ENCODE data around the gene PLEK. TPM values are rescaled to one million over a fixed set of nuclear protein-coding genes. Genes with fewer than 3 reads are reported as not detected.

PLEK gene
- total RNA-seq, 1 experiment from 2014 or later, result not detected

DNA sequence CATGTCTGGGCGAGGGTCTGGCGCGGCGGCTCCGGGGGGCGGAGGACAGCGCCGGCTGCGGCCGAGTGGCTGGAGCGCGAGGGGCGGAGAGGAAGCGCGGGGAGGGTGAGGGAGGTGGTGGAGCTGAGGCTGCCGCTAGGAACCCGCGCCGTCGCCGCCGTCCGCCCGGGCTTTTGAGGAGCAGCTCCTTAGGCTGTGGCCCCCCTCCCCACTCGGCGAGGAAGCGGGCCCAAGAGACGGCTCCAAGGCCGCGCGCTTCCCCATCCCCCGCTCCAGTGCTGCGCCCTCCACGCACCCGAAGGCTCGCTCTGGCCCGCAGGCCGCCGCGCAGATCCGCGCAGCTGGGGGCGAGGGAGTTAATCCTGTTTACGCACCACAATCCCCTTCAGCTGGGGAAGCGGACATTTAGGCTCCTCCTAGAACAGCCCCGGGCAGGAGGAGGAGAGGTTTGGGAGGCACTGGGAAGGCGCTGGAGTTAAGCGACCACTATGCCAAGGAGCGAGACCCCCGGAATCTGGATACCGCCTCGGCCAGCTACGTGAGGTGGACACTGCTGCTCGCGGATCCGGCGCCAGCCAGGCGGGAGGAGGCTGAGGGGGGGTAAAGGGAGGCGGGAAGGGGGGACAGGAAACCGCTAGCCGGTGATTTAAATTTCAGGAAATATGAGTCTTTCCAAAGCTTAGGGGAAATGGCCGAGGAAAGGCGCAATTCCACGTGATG lies 45.5 kb upstream of the PLEK start, which contains the start of gene CNRIP1:
TSS of gene CNRIP1 (minus strand) at position 552 of the 720 bp plus-strand sequence. CDS start at position 3, 549 bp downstream.
- Histone ChIP-seq H3K36me3 (ENCODE audit: low read depth, low read length) (no peaks in the 10 kb centered on the region), H3K9me3 (ENCODE audit: low read length) (no peaks in the 10 kb centered on the region), H3K79me2 (ENCODE audit: low read length) (peaks cover 14% of the 10 kb centered on the region), H3F3A (ENCODE audit: low read length, unreplicated experiment) (no peaks in the 10 kb centered on the region), H3K4me1 (ENCODE audit: insufficient read depth, low read length) (peaks cover 16% of the 10 kb centered on the region), H3K27me3 (ENCODE audit: low read length) (no peaks in the 10 kb centered on the region), H3K9ac (ENCODE audit: low read length) (peak within 1 kb of the TSS; percentile 73), H3K4me3 (ENCODE audit: low read length) (peak within 1 kb of the TSS; percentile 86), H3K4me2 (ENCODE audit: low read length) (peak within 1 kb of the TSS; percentile 95), H4K20me1 (ENCODE audit: low read length) (no peaks in the 10 kb centered on the region), H3K9me2 (replicated peaks; ENCODE audit: low read length) (no peaks in the 10 kb centered on the region), H3K27ac (ENCODE audit: low read length) (peak within 1 kb of the TSS; percentile 62), H2AFZ (ENCODE audit: low read length) (peak within 1 kb of the TSS; percentile 96)
- peak; percentile 16 for DNase-seq
- TF ChIP-seq CTCF (conservative IDR thresholded peaks at IDR 0.05; ENCODE audit: low read depth, low read length) (no peak), EZH2 (IDR thresholded peaks at IDR 0.05; ENCODE audit: low read length, unreplicated experiment) (no peak), EZH2phosphoT487 (IDR thresholded peaks at IDR 0.05; ENCODE audit: borderline replicate concordance, low read length) (no peak)
- ChIA-PET POLR2A (ENCODE audit: unreplicated experiment) (interaction anchor here (0.6 kb wide), 3 partner anchors 8 to 117 kb away, joined by 3 to 4 read pairs (median 3); no protein-coding TSS in a partner anchor), CTCF (interaction anchor here (1.4 kb wide), 1 partner anchor 122 kb away, joined by 11 read pairs; no protein-coding TSS in a partner anchor)
- intact Hi-C loops (cut with micrococcal nuclease), result loop anchor here (1.0 kb wide), 1 partner anchor 17 kb away; no protein-coding TSS in a partner anchor
- peak; percentile 71 for ATAC-seq
- BruUV-seq (replicated peaks), result no TSS peak

DNA sequence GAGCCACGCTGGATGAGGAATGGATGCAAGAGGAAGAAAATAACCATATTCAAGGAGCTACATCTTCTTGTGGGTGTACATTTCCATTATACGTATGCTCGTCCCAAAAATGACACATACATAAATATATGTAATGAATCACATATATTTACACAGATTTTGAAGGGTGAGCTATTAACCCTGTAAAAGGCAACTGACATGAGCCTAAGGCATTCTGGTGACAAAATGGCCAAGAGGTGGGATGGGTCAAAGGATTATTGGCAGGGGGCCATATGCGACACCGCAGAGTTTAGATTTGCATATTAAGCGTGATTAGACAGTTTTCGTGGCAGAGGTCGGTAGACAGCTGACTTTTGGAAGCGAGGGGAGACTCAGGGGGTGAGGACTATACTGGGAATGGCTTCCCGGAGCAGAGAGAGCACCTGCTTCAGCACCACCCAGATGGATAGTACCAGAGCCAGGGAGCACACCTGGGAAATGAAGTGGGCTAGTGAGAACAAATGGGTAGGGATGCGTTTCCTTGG lies 44.9 kb upstream of the PLEK start:
- peak overlapping the region; percentile 95 for H3K4me2 ChIP-seq (ENCODE audit: low read length)
- DNase-seq (peak; percentile 75), ATAC-seq (peak; percentile 39)
- peak overlapping the region; percentile 62 for H3K27ac ChIP-seq (ENCODE audit: low read length)
- intact Hi-C loops (cut with micrococcal nuclease), result loop anchor here (1.0 kb wide), 1 partner anchor 16 kb away; no protein-coding TSS in a partner anchor
- ChIA-PET POLR2A (ENCODE audit: unreplicated experiment) (interaction anchor here (0.6 kb wide), 4 partner anchors 9 to 280 kb away, joined by 3 to 4 read pairs (median 4); partner anchors contain the start of gene PPP3R1), CTCF (interaction anchor here (1.4 kb wide), 1 partner anchor 122 kb away, joined by 11 read pairs; no protein-coding TSS in a partner anchor)
- H3K9me3 ChIP-seq (ENCODE audit: low read length), result no peaks in the 10 kb centered on the region
- H3K36me3 ChIP-seq (ENCODE audit: low read depth, low read length), result no peaks in the 10 kb centered on the region
- H3F3A ChIP-seq (ENCODE audit: low read length, unreplicated experiment), result no peaks in the 10 kb centered on the region
- peaks cover 14% of the 10 kb centered on the region for H3K79me2 ChIP-seq (ENCODE audit: low read length)
- H3K27me3 ChIP-seq (ENCODE audit: low read length), result no peaks in the 10 kb centered on the region
- no peaks in the 10 kb centered on the region for H4K20me1 ChIP-seq (ENCODE audit: low read length)
- TSS peak; percentile 24 for BruUV-seq (replicated peaks)
- peak overlapping the region; percentile 86 for H3K4me3 ChIP-seq (ENCODE audit: low read length)
- no peaks in the 10 kb centered on the region for H3K9me2 ChIP-seq (replicated peaks; ENCODE audit: low read length)
- H2AFZ ChIP-seq (ENCODE audit: low read length), result peak overlapping the region; percentile 96
- no peak for TF ChIP-seq CTCF (conservative IDR thresholded peaks at IDR 0.05; ENCODE audit: low read depth, low read length)
- no peak for TF ChIP-seq EZH2 (IDR thresholded peaks at IDR 0.05; ENCODE audit: low read length, unreplicated experiment)
- TF ChIP-seq EZH2phosphoT487 (IDR thresholded peaks at IDR 0.05; ENCODE audit: borderline replicate concordance, low read length), result no peak
- H3K4me1 ChIP-seq (ENCODE audit: insufficient read depth, low read length), result peaks cover 16% of the 10 kb centered on the region
- H3K9ac ChIP-seq (ENCODE audit: low read length), result peak overlapping the region; percentile 73

Measured in PC-3 (cell line).